Measurements from ENCODE around the gene UBE2V1. TPM values are rescaled to one million over a fixed set of nuclear protein-coding genes. Genes with fewer than 3 reads are reported as not detected.

UBE2V1 gene
- total RNA-seq, 2 donors from 2014 or later: 70.8 to 106 TPM

DNA sequence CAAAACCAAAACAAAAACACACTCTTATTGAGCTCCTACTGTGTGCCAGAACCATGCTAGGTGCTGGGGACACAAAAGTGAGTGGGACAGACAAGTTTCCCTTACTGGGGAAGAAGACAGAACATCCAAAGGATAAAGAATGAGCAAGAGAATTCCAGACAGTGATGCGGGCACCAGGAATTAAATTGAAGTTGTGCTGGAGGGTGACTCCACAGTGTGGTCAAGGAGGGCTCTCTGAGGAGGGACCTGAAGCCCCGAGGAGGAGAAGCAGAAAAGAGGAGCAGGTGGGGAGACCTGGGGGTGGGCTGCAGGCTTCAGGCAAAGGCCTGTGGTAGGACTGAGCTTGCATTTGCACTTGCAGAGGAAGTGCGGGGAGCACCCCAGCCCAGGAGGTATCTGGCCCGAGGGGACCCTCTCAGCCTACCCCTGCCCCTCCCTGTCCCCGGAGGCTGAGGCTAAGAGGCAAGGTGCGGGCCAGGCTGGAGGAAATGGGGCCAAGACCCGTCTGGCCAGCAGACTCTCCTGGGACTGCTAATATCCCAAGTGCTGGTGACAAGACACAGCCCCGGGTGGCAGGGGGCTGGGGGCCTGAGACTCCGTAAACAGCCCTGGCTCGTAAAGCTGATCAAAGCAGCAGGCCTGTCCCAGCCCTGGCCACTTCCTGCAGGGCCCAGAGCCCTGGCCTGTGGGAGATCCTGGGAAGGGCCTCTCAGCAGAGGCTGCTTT is 73.1 kb downstream of the UBE2V1 start:
- DNase-seq: no peak
- no peak for ATAC-seq
- intact Hi-C loops (cut with DNase I, micrococcal nuclease): no loop called here

DNA sequence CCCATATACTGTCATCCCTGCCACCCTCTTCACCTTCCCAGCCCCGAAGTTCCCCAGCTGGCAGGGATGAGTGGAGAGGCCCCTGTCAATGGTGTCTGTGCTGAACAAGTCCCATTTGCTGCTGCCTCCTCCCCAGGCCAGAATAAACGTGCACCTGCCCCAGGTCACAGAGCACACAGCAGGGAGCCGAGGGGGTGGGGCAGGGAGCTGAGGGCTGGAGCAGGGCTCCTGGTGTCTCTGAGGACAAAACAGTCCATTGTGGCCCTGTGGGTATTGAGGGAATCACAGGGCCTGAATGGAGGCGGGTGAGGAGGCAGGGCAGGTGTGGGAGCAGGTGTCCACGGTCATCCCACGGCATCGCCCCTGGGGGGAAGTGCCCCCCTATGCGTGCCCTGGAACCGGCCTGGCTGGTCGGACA is 74.4 kb downstream of the UBE2V1 start:
- DNase-seq (no peak), ATAC-seq (peak; percentile 39)
- intact Hi-C loops (cut with DNase I, micrococcal nuclease): no loop called here

DNA sequence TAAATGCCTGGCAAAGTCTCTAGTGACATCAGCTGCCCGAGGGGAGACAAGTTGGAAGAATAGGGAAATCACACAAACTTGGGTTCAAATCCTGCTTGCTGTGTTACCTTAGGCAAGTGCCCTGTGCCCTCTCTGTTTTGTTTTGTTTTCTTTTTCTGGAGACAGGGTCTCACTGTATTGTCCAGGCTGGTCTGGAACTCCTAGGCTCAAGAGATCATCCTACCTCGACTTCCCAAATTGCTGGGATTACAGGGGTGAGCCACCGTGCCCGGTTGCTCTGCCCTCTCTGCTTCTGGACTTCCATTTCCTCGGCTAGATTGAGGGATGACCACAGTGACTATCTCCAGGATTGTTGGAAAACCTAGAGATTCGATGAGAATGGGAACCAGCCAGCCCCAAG is 74.8 kb downstream of the UBE2V1 start:
- ATAC-seq (no peak), DNase-seq (no peak)
- intact Hi-C loops (cut with DNase I, micrococcal nuclease): no loop called here

DNA sequence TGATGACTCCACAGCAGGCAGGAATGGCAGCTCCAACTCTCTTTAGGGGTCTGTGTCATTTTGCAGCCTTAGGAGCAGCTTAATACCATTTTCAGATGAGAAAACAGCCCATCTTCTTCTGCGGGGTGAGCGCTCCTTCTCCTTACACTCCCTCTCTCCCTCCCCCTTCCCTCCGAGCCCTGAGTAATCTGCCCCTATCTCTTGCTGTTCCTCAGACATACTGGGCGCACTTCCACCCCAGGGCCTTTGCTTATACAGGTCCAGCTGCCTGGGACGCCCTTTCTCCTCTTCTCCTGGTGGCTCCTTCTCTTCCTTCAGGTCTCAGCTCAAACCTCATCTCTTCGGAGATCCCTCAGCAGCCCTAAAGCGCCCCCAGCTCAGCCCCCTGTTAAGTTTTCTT is 75.4 kb downstream of the UBE2V1 start:
- intact Hi-C loops (cut with DNase I, micrococcal nuclease): no loop called here
- ATAC-seq (no peak), DNase-seq (no peak)

DNA sequence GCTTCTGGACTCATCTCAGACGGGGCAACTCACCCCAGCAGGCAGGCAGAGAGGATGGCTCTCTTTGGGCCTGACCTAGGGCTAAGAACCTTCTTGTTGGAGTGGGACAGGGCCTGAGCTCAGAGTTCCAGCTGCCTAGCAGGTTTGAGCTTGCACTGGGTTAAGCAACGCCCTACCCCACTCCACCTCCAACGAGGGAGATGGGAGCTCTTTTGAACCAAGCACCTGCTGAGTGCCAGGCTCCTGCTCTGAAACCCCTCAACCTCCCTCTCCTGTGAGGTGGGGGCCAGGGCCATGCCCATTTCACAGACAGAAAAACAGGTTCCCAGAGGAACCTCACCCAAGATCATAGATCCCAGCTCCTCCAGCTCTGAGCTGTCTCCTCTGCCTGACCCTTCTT is 75.8 kb downstream of the UBE2V1 start:
- DNase-seq: no peak
- intact Hi-C loops (cut with DNase I, micrococcal nuclease): no loop called here
- no peak for ATAC-seq

DNA sequence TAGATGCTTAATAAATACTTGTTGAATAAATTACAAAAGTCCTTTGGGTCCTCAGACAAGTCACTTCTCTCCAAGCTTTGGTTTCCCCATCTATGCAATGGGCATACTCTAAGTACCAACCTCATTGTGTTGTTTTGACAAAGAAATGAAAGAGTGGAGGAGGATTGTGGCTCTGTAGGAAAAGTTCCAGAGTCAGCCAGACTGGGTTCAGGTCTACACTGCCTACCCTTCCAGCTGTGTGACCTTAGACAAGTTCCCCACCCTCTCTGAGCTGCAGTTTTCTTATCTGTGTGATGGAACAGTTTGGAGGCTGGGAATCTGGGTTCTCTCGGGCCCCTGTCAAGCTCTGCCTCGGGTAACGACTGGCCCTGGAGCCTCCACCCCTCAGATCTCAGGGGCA is 76.2 kb downstream of the UBE2V1 start:
- DNase-seq (no peak), ATAC-seq (no peak)
- intact Hi-C loops (cut with DNase I, micrococcal nuclease): no loop called here

DNA sequence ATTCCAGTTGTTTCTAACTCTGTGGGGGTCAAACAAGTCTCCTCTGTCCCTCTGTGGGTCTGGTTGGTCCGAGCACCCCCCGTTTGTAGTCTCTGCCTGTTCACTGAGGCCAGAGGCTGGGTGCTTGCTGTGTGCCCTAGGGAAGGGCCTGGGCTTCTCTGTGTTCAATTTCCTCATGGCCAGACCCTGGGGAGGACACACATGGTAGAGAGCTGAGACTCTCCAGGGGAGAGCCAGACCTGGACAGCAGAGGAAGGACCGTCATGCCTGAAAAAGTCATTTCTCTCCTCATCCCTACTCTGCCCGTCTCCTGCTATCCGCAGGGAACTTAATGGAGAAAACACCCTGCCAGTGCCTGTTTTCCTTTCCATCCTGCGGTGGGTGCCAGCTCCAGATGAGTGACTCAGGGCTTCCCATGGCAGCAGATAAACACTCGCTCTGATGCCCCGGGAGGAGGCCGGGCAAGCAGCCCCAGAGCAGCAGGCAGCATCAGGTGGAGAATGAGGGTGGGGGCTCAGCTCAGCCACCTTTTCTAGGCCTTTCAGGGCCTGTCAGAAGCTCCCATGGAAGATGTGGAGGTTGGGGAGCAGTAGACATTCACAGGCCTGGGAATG is 78.3 kb downstream of the UBE2V1 start:
- intact Hi-C loops (cut with DNase I, micrococcal nuclease): no loop called here
- ATAC-seq: no peak
- DNase-seq: peak in 1 of 2 donors; percentile 41

DNA sequence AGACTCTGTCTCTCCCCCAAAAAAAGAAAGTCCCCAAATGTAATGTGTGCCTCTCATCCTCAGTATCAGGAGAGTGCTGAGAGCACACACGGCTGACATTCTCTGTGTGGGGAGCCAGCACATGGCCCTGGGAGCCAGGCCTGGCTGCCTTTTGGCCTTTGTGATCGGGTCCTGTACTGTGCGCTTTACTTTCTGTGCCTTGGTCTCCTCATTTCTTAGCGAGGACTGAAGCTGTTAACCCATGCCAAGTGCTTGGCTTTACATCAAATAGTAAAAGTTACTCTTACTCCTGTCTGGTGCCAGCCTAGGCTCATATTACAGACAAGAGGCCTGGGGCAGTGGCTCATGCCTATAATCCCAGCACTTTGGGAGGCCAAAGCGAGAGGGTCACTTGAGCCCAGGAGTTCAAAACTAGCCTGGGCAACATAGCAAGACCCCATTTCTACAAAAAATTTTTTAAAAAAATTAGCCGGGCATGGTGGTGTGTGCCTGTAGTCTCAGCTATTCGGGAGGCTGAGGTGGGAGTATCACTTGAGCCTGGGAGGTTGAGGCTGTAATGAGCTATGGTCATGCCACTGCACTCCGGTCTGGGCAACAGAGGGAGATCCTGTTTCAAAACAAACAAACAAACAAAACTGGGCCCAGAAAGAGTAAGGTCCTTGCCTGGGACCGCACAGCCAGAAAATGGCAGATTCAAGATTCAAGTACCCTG is 79.8 kb downstream of the UBE2V1 start:
- intact Hi-C loops (cut with DNase I, micrococcal nuclease): no loop called here
- no peak for DNase-seq
- no peak for ATAC-seq

Other genes with a start within 250 kb of the UBE2V1 start
- 10 to 100 TPM; 19.9 to 22.0 TPM for gene SPATA2, start 197.6 kb downstream of the UBE2V1 start, total RNA-seq
- gene RNF114, start 176.8 kb downstream of the UBE2V1 start, total RNA-seq: 10 to 100 TPM; 75.7 to 84.1 TPM
- under 1 TPM; 0.25 to 0.46 TPM for gene SNAI1, start 130.2 kb downstream of the UBE2V1 start, total RNA-seq
- gene PEDS1, start 40.6 kb upstream of the UBE2V1 start, total RNA-seq: 10 to 100 TPM; 21.4 to 29.6 TPM
- gene CEBPB, start 77.7 kb upstream of the UBE2V1 start, total RNA-seq: 10 to 100 TPM; 30.2 to 42.7 TPM

All from left colon (tissue), 2 donors.